Naive B cell (primary cell): ENCODE data around the gene PADI2. TPM values are rescaled to one million over a fixed set of nuclear protein-coding genes. Genes with fewer than 3 reads are reported as not detected.
A peak's percentile ranks its signal among the peaks of the same experiment; 100 is the strongest.

Experiments
- ATAC-seq, 2 donors: fragments of 150-1000 bp; cut with Tn5 transposase; 2 replicates each; pipeline ENCODE4 v1.10.0; 2021; ENCODE audit warnings: low read depth in 2 of 2, mild to moderate bottlenecking in 2 of 2, moderate library complexity in 2 of 2
- DNase-seq: peaks from one replicate; pipeline ENCODE4 v3.0.0; 2022
- H3K27ac Mint-ChIP-seq, 6 donors: one replicate each; pipeline ENCODE4 v1.8.0; 2020 to 2022; ENCODE audit warnings: mild to moderate bottlenecking in 6 of 6, mixed read lengths in 6 of 6, moderate library complexity in 5 of 6, inconsistent platforms in 2 of 6
- H3K27me3 Mint-ChIP-seq, 3 donors: one replicate each; pipeline ENCODE4 v1.8.0; 2021 to 2022; ENCODE audit warnings: mixed read lengths in 3 of 3, mild to moderate bottlenecking in 1 of 3
- H3K36me3 Mint-ChIP-seq, 2 donors: one replicate each; pipeline ENCODE4 v1.8.0; 2020 to 2022; ENCODE audit warnings: mixed read lengths in 2 of 2, inconsistent platforms in 1 of 2, mild to moderate bottlenecking in 1 of 2
- H3K4me1 Mint-ChIP-seq, 3 donors: one replicate each; pipeline ENCODE4 v1.8.0; 2020 to 2022; ENCODE audit warnings: mixed read lengths in 3 of 3, inconsistent platforms in 1 of 3, mild to moderate bottlenecking in 1 of 3, moderate library complexity in 1 of 3
- H3K4me3 Mint-ChIP-seq, 8 donors: one replicate each; pipeline ENCODE4 v1.8.0; 2020 to 2022; ENCODE audit warnings: mild to moderate bottlenecking in 8 of 8, mixed read lengths in 8 of 8, moderate library complexity in 8 of 8, inconsistent platforms in 2 of 8
- H3K9me3 Mint-ChIP-seq, 7 donors: one replicate each; pipeline ENCODE4 v1.8.0; 2020 to 2022; ENCODE audit warnings: mixed read lengths in 7 of 7, mild to moderate bottlenecking in 5 of 7, inconsistent platforms in 2 of 7, moderate library complexity in 1 of 7
- polyA plus RNA-seq, 6 donors: library from polyadenylated mRNA; unstranded; fragments of 300-500 nt; fragmentation: Illumina TruSeq; gene quantifications; one replicate each; pipeline ENCODE4 v1.2.3, GENCODE V29; 2021; ENCODE audit warnings: low read depth in 6 of 6

The PADI2 gene
- polyA plus RNA-seq, 6 donors from 2014 or later: 0.08 to 0.74 (median 0.09) TPM; not detected in 2

DNA sequence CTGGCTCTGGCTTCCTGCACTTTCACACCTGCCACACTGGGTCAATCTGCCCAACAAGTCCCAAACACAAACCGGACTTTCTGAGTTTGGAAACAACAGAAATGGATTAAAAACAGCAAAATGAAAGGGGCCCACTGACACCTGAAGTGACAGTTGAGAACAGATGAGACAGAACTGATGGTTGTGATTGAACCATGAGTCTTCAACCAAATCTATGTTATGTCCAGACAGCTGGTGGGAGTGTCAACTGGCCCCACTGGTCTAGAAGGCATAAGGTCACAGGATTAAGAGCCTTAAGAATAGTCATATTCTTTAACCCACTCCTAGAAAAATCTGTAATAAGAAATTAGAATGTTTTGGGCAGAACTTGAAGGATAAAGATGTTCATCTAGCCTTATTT lies 94.5 kb downstream of the PADI2 start:
- peaks cover 14 to 24% of the 10 kb centered on the region in 2 donors for H3K36me3 Mint-ChIP-seq
- ATAC-seq: no peak
- no peak overlapping the region for H3K4me3 Mint-ChIP-seq

DNA sequence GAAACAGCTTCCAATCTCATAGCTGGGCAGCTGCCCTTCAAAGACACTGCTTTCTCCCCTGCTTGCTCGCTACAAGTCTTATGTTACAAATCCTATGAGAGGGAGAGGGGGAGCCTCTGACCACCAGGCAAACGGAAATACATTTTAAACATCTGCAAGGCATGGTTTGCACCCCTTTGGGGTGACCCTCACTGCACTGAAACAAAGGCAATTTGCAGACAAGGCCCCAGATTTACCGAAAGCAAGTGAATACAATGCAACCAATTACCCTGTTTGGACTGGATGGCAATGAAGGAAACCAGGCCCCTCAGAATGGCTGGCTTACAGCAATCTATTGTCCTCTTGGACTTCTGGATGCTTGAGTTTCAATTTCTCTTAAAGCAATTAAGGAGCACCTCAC lies 95.7 kb downstream of the PADI2 start:
- Mint-ChIP-seq H3K4me1 (peaks cover 10 to 16% (median 11%) of the 10 kb centered on the region in 3 donors), H3K4me3 (peak overlapping the region in 1 of 8 donors; percentile 44), H3K9me3 (no peaks in the 10 kb centered on the region), H3K27ac (peak overlapping the region in 3 of 6 donors; percentile 33 to 67 (median 47)), H3K27me3 (no peaks in the 10 kb centered on the region), H3K36me3 (peaks cover 12 to 24% of the 10 kb centered on the region in 2 donors)
- DNase-seq (no peak), ATAC-seq (no peak)

More for the DNA sequence above, 94.5 kb downstream of the PADI2 start:
- DNase-seq: no peak
- H3K27ac Mint-ChIP-seq: peak overlapping the region in 1 of 6 donors; percentile 47
- H3K27me3 Mint-ChIP-seq: no peaks in the 10 kb centered on the region
- no peaks in the 10 kb centered on the region for H3K9me3 Mint-ChIP-seq
- H3K4me1 Mint-ChIP-seq: peaks cover 0 to 7% (median 0%) of the 10 kb centered on the region in 3 donors

- no peak overlapping the region for H3K27ac Mint-ChIP-seq
- DNase-seq: no peak
- no peak overlapping the region for H3K4me3 Mint-ChIP-seq
- peaks cover 10 to 16% (median 11%) of the 10 kb centered on the region in 3 donors for H3K4me1 Mint-ChIP-seq
- H3K9me3 Mint-ChIP-seq: no peaks in the 10 kb centered on the region
- peaks cover 7 to 19% of the 10 kb centered on the region in 2 donors for H3K36me3 Mint-ChIP-seq
- H3K27me3 Mint-ChIP-seq: no peaks in the 10 kb centered on the region
- ATAC-seq: no peak
Observed at GRCh38 chr1:17023102-17023501, 96.1 kb downstream of the PADI2 start.

- Mint-ChIP-seq H3K27me3 (no peaks in the 10 kb centered on the region), H3K4me1 (peaks cover 10 to 16% (median 11%) of the 10 kb centered on the region in 3 donors), H3K4me3 (no peak overlapping the region), H3K36me3 (peaks cover 0 to 9% of the 10 kb centered on the region in 2 donors), H3K27ac (peak overlapping the region in 1 of 6 donors; percentile 41), H3K9me3 (no peaks in the 10 kb centered on the region)
- DNase-seq (no peak), ATAC-seq (no peak)
Observed at GRCh38 chr1:17021896-17022295, 97.4 kb downstream of the PADI2 start.

- no peak overlapping the region for H3K4me3 Mint-ChIP-seq
- ATAC-seq: no peak
- H3K27ac Mint-ChIP-seq: peak overlapping the region in 4 of 6 donors; percentile 11 to 63 (median 33)
- H3K9me3 Mint-ChIP-seq: no peaks in the 10 kb centered on the region
- no peaks in the 10 kb centered on the region for H3K27me3 Mint-ChIP-seq
- peaks cover 0 to 8% of the 10 kb centered on the region in 2 donors for H3K36me3 Mint-ChIP-seq
- no peak for DNase-seq
- peaks cover 10 to 16% (median 11%) of the 10 kb centered on the region in 3 donors for H3K4me1 Mint-ChIP-seq
Observed at GRCh38 chr1:17020502-17020901, 98.7 kb downstream of the PADI2 start.

DNA sequence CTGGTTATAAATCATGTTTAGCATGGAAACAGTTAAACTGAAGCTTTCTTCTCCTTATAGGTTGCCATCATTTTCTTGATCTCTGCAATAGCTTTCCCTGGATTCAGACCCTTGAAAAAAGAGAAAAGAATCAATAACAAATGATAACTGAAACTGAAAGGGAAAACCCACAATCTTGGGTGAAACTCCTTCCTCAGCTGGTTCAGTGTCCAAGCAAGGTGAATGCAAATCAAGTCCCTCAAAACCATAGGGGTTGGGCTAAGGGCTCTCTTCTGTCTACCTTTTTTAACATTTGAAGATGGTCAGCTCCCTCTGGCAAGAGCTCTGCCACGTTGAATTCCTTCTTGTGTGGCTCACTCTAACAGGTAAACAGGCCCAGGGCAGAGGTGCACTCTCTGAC lies 100.4 kb downstream of the PADI2 start:
- Mint-ChIP-seq H3K36me3 (peaks cover 0 to 8% of the 10 kb centered on the region in 2 donors), H3K4me1 (peaks cover 10 to 16% (median 11%) of the 10 kb centered on the region in 3 donors), H3K27ac (peak overlapping the region; percentile 22 to 86 (median 37)), H3K9me3 (no peaks in the 10 kb centered on the region), H3K4me3 (peak overlapping the region in 2 of 8 donors; percentile 30 to 52), H3K27me3 (no peaks in the 10 kb centered on the region)
- ATAC-seq: peak; percentile 27 to 28
- DNase-seq: no peak

DNA sequence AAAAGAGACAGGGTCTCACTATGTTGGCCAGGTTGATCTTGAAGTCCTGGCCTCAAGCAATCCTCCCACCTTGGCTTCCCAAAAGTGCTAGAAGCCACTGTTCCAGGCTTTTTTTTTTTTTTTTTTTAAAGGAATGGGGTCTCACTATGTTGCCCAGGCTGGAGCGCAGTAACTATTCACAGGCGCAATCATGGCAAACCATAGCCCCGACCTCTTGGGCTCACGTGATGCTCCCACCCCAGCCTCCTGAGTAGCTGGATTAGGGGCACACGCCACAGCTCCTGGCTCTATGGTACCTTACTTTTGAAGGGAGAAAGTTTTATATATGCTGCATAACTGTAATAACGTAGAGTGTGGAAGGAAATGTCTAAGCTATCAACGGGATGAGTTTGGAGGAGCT lies 101.8 kb downstream of the PADI2 start:
- ATAC-seq: no peak
- peak overlapping the region in 2 of 6 donors; percentile 13 to 49 for H3K27ac Mint-ChIP-seq
- no peaks in the 10 kb centered on the region for H3K9me3 Mint-ChIP-seq

More for the DNA sequence above, 101.8 kb downstream of the PADI2 start:
- no peak overlapping the region for H3K4me3 Mint-ChIP-seq
- H3K27me3 Mint-ChIP-seq: no peaks in the 10 kb centered on the region
- H3K4me1 Mint-ChIP-seq: peaks cover 10 to 15% (median 14%) of the 10 kb centered on the region in 3 donors
- H3K36me3 Mint-ChIP-seq: no peaks in the 10 kb centered on the region
- DNase-seq: no peak

Other genes with a start within 250 kb of the PADI2 start
- 10 to 100 TPM in 4 of 6 donors, not detected in 2; 27.4 to 56.9 (median 45.9) TPM for gene RNU1-2, start 223.5 kb downstream of the PADI2 start, polyA plus RNA-seq
- gene CROCC, start 197.5 kb downstream of the PADI2 start, polyA plus RNA-seq: 1 to 10 TPM; 1.4 to 4.0 (median 2.3) TPM
- not detected for gene MFAP2, start 138.8 kb downstream of the PADI2 start, polyA plus RNA-seq
- gene ATP13A2, start 107.5 kb downstream of the PADI2 start, polyA plus RNA-seq: 10 to 100 TPM in 5 of 6 donors, 1 to 10 TPM in 1; 6.3 to 39.6 (median 22.3) TPM
- 100 to 1,000 TPM; 133 to 248 (median 150) TPM for gene SDHB, start 65.4 kb downstream of the PADI2 start, polyA plus RNA-seq
- not detected for gene PADI1, start 85.7 kb upstream of the PADI2 start, polyA plus RNA-seq
- gene PADI3, start 129.6 kb upstream of the PADI2 start, polyA plus RNA-seq: not detected
- gene PADI4, start 188.7 kb upstream of the PADI2 start, polyA plus RNA-seq: 1 to 10 TPM; 1.0 to 4.7 (median 1.9) TPM